Liver (tissue), 9 donors: ENCODE measurements around the gene ZMYM2. TPM values are rescaled to one million over a fixed set of nuclear protein-coding genes. Genes with fewer than 3 reads are reported as not detected.

Experiments
- DNase-seq: peaks from one replicate; pipeline ENCODE4 v3.0.0-alpha.2; 2017; ENCODE audit warnings: low spot score
- H3K27ac ChIP-seq, 2 donors: one replicate each; pipeline ENCODE4 v1.7.0; 2013; ENCODE audit warnings: inconsistent platforms in 2 of 2, low read length in 2 of 2, control low read depth in 1 of 2, low read depth in 1 of 2, mild to moderate bottlenecking in 1 of 2
- H3K27me3 ChIP-seq, 4 donors: one replicate each; pipeline versions ENCODE4 v1.6.1 to v1.7.0; 2013; ENCODE audit warnings: low read length in 3 of 4, inconsistent platforms in 1 of 4, mild to moderate bottlenecking in 1 of 4, moderate library complexity in 1 of 4; ENCODE audit not compliant: control insufficient read depth in 4 of 4, insufficient read depth in 4 of 4
- H3K36me3 ChIP-seq, 4 donors: one replicate each; pipeline versions ENCODE4 v1.6.1 to v1.7.0; 2013; ENCODE audit warnings: low read length in 3 of 4, mild to moderate bottlenecking in 3 of 4, low read depth in 1 of 4, moderate library complexity in 1 of 4; ENCODE audit not compliant: control insufficient read depth in 4 of 4, insufficient read depth in 3 of 4
- H3K4me1 ChIP-seq, 4 donors: one replicate each; pipeline versions ENCODE4 v1.6.1 to v1.7.0; 2013; ENCODE audit warnings: low read length in 3 of 4, mild to moderate bottlenecking in 3 of 4, moderate library complexity in 1 of 4; ENCODE audit not compliant: control insufficient read depth in 4 of 4, insufficient read depth in 4 of 4
- H3K4me3 ChIP-seq, 3 donors: one replicate each; pipeline versions ENCODE4 v1.6.1 to v1.7.0; 2013; ENCODE audit warnings: low read length in 3 of 3, control low read depth in 1 of 3, low read depth in 1 of 3, mild to moderate bottlenecking in 1 of 3
- H3K9ac ChIP-seq, 2 donors: one replicate each; pipeline ENCODE4 v1.7.0; 2013; ENCODE audit warnings: low read length in 2 of 2, mild to moderate bottlenecking in 2 of 2, moderate library complexity in 2 of 2, control low read depth in 1 of 2, low read depth in 1 of 2
- H3K9me3 ChIP-seq, 4 donors: one replicate each; pipeline versions ENCODE4 v1.6.1 to v1.7.0; 2013; ENCODE audit warnings: low read length in 3 of 4; ENCODE audit not compliant: control insufficient read depth in 4 of 4
- ATF3 ChIP-seq: IDR thresholded peaks from 2 replicates; pipeline ENCODE4 v1.6.1; 2016; ENCODE audit warnings: antibody characterized with exemption
- CTCF ChIP-seq: fragments of 150-350 bp; IDR thresholded peaks from 2 replicates; pipeline ENCODE4 v1.5.1; 2017; ENCODE audit warnings: improper control_type of control experiment, low read depth, low read length; ENCODE audit not compliant: missing input control
- EGR1 ChIP-seq, 2 donors: IDR thresholded peaks; 2 replicates each; pipeline ENCODE4 v1.6.1; 2016 to 2018; ENCODE audit warnings: antibody characterized with exemption in 2 of 2, low read depth in 2 of 2
- FOXA1 ChIP-seq: IDR thresholded peaks from 2 replicates; pipeline ENCODE4 v1.6.1; 2016; ENCODE audit warnings: antibody characterized with exemption
- FOXA2 ChIP-seq: IDR thresholded peaks from 2 replicates; pipeline ENCODE4 v1.6.1; 2016; ENCODE audit warnings: antibody characterized with exemption
- GABPA ChIP-seq, 2 donors: IDR thresholded peaks in 1 of 2; conservative IDR thresholded peaks in 1 of 2; 2 replicates each; pipeline ENCODE4 v1.6.1; 2016; ENCODE audit warnings: antibody characterized with exemption in 2 of 2, mild to moderate bottlenecking in 1 of 2, moderate library complexity in 1 of 2
- HNF4A ChIP-seq, 2 donors: conservative IDR thresholded peaks; 2 replicates each; pipeline ENCODE4 v1.6.1; 2016; ENCODE audit warnings: antibody characterized with exemption in 2 of 2, mild to moderate bottlenecking in 2 of 2
- MAX ChIP-seq: IDR thresholded peaks from 2 replicates; pipeline ENCODE4 v1.6.1; 2016; ENCODE audit warnings: antibody characterized with exemption
- NR2F2 ChIP-seq: IDR thresholded peaks from 2 replicates; pipeline ENCODE4 v1.6.1; 2016; ENCODE audit warnings: antibody characterized with exemption
- RAD21 ChIP-seq, 2 donors: IDR thresholded peaks; 2 replicates each; pipeline ENCODE4 v1.6.1; 2016; ENCODE audit warnings: antibody characterized with exemption in 2 of 2, mild to moderate bottlenecking in 2 of 2
- REST ChIP-seq: IDR thresholded peaks from 2 replicates; pipeline ENCODE4 v1.6.1; 2016; ENCODE audit warnings: antibody characterized with exemption, mild to moderate bottlenecking
- RXRA ChIP-seq, 2 donors: IDR thresholded peaks; 2 replicates each; pipeline ENCODE4 v1.6.1; 2017 to 2018; ENCODE audit warnings: antibody characterized with exemption in 2 of 2, mild to moderate bottlenecking in 1 of 2
- YY1 ChIP-seq: IDR thresholded peaks from 2 replicates; pipeline ENCODE4 v1.6.1; 2016; ENCODE audit warnings: antibody characterized with exemption, mild to moderate bottlenecking
- ZBTB33 ChIP-seq: IDR thresholded peaks from 2 replicates; pipeline ENCODE4 v1.6.1; 2016; ENCODE audit warnings: antibody characterized with exemption
- WGBS: extraction: QIAGEN DNeasy Blood & Tissue Kit; methylation state at CpG from one replicate; pipeline ENCODE4 v1.1.7; 2013; 5-methylcytosine and 5-hydroxymethylcytosine counted together
- polyA plus RNA-seq, 2 donors: library from polyadenylated mRNA; stranded (reverse) in 1 of 2; unstranded in 1 of 2; fragments of 200-250 nt in 1 of 2; fragments of >200 nt in 1 of 2; fragmentation: Nextera tagmentation in 1 of 2; extraction: Ambion mirVana in 1 of 2; gene quantifications; one replicate each; pipeline versions ENCODE4 v1.2.1 to v1.2.3, GENCODE V29; 2013 to 2015
- total RNA-seq, 2 donors: library from RNA; depleted of rRNA; stranded (reverse); fragments of >200 nt; gene quantifications; one replicate each; pipeline ENCODE4 v1.2.3, GENCODE V29; 2014
- donor health status: healthy.
- donor health status: healthy.
- donor health status: healthy.
- donor health status: healthy.
- donor health status: healthy.

ZMYM2 gene
- total and polyA plus RNA-seq, 4 donors: 8.7 to 40.8 (median 18.5) TPM

- no peak for TF ChIP-seq CTCF
- TF ChIP-seq FOXA2: no peak
- no peak for TF ChIP-seq HNF4A (conservative IDR thresholded peaks at IDR 0.05)
- TF ChIP-seq FOXA1: no peak
These were observed 40.4 kb downstream of the ZMYM2 start (continued) for GRCh38 chr13:19998960-19999359.

GRCh38 chr13:20000062-20000552, 41.6 kb downstream of the ZMYM2 start:
- H3K36me3 ChIP-seq: peaks cover 4 to 24% (median 10%) of the 10 kb centered on the region in 4 donors

More at GRCh38 chr13:20000062-20000552, 41.6 kb downstream of the ZMYM2 start:
- Histone ChIP-seq H3K4me1 (peaks cover 0 to 3% (median 0%) of the 10 kb centered on the region in 4 donors), H3K4me3 (no peak overlapping the region), H3K9me3 (no peaks in the 10 kb centered on the region), H3K9ac (no peak overlapping the region), H3K27ac (no peak overlapping the region), H3K27me3 (no peaks in the 10 kb centered on the region)
- WGBS: 91% methylated on average over 5 of the region's 5 CpGs
- no peak for DNase-seq
- TF ChIP-seq EGR1 (IDR thresholded peaks at IDR 0.05; ENCODE audit: low read depth in 2 of 2) (no peak), FOXA2 (no peak), REST (no peak), HNF4A (conservative IDR thresholded peaks at IDR 0.05) (no peak), YY1 (no peak), ATF3 (no peak), ZBTB33 (no peak), FOXA1 (no peak), MAX (no peak), RXRA (IDR thresholded peaks at IDR 0.05) (no peak), NR2F2 (no peak), GABPA (IDR thresholded peaks at IDR 0.05 in 1 of 2, conservative IDR thresholded peaks at IDR 0.05 in 1 of 2) (no peak), RAD21 (IDR thresholded peaks at IDR 0.05) (no peak), CTCF (no peak)
